GM12891 (cell line): ENCODE data around the gene SPATA13.

Experiments
- POLR2A ChIP-seq: IDR thresholded peaks from 2 replicates; pipeline ENCODE4 v1.6.1; 2011; ENCODE audit warnings: low read depth, low read length, control low read depth
- POLR2AphosphoS5 ChIP-seq: IDR thresholded peaks from 2 replicates; pipeline ENCODE4 v1.6.1; 2011; ENCODE audit warnings: low read depth, low read length, control low read depth
- TAF1 ChIP-seq: IDR thresholded peaks from 2 replicates; pipeline ENCODE4 v1.6.1; 2011; ENCODE audit warnings: low read depth, low read length, control low read depth

GRCh38 chr13:24118576-24118975 is 41.9 kb upstream of the SPATA13 start:
- no peak for TF ChIP-seq POLR2A
- TF ChIP-seq POLR2AphosphoS5: no peak
- no peak for TF ChIP-seq TAF1
